ENCODE results near the gene HECW1.
"Not testable (repeated sequence)": the region's sequence is repeated elsewhere in the genome, so short reads cannot be mapped to it uniquely, and the experiment has no call there.

HECW1 gene

DNA sequence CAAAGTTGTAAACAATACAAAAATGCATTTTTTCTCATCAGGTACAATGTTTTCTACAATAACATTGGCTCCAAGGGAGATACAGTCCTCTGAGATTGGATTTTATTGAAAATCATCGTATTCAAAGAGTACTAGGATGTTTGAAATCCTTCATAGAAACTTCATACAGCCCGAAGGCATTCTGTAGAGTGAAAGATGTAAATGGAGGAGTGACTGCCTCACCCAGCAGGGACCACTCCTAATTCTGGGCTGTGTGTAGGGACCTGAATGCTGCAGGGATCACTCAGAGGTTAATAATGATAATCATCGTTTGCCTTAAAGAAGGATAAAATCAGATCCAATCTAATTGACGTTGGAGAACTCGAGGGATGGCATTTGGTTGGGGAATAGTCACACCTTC, 198.6 kb downstream of the HECW1 start:
- DNase-seq (ENCODE audit: low spot score) = no peak

DNA sequence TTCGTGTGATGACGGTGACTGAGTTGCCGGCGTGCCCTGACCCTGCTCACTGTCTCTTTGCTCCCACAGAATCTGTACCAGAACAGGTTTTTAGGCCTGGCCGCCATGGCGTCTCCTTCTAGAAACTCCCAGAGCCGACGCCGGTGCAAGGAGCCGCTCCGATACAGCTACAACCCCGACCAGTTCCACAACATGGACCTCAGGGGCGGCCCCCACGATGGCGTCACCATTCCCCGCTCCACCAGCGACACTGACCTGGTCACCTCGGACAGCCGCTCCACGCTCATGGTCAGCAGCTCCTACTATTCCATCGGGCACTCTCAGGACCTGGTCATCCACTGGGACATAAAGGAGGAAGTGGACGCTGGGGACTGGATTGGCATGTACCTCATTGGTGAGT, 199.2 kb downstream of the HECW1 start:
- no peak for DNase-seq (ENCODE audit: low spot score)

DNA sequence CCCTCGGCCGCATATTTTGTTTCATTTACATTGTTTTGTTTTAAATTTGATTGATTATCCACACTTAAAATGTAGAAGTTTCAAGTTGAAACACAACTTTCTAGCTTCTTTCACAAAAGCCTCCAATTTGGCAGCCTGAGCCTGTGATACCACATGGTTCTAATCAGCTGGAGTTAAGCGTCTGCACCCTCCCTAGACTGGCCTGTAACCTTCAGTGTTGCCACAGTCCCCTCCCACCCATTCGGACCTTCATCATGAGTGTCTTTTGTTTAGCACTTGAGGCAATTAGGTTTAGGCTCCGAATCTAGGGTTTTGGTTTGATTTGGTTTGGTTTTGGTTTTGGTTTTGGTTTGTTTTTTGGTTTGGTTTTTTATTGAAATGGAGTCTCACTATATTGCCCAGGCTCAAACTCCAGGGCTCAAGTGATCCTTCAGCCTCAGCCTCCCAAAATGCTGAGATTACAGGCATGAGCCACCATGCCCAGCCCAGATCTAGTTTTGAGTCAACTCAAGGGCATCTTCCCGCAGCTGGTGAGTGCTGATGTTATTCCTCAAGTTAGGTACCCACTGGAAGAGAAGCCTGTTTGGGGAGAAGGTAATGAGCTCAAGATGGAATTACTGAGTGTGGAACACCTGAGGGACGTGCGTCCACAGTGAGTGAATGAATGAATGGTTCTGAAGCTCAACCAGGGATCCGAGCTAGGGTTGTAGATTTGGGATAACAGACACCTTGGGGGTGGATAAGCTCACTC, 201.4 kb downstream of the HECW1 start:
- no peak for DNase-seq (ENCODE audit: low spot score)

GRCh38 chr7:43314379-43315158, 202.1 kb downstream of the HECW1 start:
- peak; percentile 11 for DNase-seq (ENCODE audit: low spot score)

DNA sequence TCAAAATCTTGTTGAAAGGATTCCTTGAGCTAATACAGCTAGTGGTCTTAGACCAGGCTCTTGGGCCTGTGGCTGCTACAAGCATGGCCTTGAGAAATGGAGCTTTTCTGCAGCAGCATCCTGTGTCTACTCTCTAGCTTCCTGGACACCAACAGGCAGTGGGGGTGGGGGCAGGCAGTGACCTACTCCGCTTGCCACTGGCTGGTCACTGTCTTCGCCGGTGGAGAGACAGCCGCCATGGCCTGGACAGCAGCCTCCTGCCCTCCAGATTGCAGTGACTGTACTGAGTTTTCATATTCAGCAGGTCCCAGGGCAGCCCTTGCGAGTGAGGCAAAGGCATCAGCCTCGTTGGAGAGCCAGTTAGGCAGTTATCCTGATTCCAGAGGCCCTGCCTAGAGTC, 204.6 kb downstream of the HECW1 start:
- no peak for DNase-seq (ENCODE audit: low spot score)

GRCh38 chr7:43318188-43318770, 205.8 kb downstream of the HECW1 start:
- DNase-seq (ENCODE audit: low spot score) = no peak

GRCh38 chr7:43325595-43325994, 213.1 kb downstream of the HECW1 start:
- DNase-seq (ENCODE audit: low spot score) = no peak

DNA sequence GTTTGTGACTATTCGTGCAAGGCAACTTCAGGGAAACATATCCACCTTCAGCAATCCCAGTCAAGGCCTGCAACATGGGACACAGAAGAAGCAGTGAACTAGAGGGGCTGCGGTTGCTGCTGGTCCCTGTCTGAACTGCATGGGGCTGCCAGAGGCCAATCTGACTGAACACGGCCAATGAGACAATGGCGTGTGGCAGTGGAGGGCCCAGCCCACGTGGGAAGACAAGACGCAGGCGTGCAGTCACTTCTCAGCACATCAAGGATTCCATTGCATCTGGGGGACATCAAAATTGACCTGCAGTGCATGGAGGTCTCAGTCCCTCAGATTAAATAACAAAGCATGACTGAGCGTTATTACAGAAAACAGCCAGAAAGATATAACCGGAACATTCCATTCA, 215.9 kb downstream of the HECW1 start:
- DNase-seq (ENCODE audit: low spot score) = no peak

DNA sequence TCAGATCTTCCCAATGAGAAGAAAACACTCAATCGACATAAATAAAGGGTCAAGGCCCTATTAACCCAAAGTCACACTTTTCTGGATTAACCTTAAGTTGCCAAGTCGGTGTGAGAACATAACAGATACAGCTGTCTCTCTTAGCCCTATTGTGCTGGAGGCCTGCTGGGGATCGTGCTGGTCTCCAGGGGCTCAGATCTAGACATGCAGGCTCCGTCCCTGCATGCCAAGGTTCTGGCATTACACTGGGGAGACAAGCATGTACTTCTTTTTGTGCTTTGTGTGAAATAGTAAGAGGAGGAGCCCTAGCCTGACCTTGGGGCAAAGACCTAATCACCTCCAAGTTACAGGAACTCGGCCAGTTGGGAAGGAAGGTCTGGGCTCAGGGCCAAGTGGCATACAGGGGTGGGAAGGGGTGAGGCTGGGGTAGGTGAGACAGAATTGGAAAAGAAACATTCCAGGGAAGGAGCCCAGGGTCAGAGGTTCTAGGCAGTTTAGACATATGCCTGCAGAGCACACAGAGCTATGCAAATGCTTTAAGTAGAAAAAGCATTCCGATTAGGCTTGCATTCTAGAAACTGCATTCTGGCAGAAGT, 216.4 kb downstream of the HECW1 start:
- DNase-seq (ENCODE audit: low spot score) = no peak

DNA sequence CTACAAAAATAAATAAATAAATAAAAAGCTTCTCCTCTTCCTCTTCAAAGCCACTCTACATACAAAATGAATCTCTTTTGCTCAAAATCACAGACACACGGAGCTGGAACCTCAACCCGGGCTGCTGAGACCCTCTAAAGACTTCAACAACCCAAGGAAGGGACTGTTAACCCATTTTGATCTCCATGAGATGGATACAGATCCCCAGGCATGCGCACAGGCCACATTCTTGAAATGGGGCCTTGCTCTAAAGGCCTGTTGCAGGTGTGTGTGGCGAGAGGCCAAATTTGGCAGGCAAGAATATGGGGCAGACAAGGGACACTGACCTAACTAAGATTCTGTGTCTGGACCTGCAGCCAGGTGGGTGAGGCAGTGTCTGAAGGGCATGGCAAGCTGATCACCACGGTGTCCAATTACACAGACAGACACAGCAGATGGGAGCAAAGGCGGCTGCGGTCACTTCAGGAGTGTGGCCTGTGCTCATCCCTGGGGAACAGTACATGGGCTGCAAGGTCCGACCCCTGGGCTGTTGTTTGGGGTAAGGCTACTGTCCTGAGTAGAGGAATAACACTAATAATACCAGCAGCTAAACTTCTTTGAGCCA, 219.8 kb downstream of the HECW1 start:
- DNase-seq (ENCODE audit: low spot score) = no peak

DNA sequence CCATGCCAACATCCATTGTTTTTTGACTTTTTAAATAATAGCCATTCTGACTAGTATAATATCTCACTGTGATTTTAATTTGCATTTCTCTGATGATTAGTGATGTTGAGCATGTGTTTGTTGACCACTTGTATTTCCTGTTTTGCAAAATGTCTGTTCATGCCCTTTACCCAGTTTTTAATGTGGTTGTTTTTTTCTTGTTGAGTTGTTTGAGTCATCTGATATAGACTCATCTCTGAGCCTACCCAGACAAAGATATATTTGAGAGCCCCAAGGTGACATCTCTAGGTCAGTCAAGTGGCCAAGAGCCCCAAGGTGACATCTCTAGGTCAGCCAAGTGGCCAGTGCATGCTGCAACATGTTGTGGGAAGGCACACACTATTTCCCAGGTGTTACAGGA, 224.7 kb downstream of the HECW1 start:
- no peak for DNase-seq (ENCODE audit: low spot score)

DNA sequence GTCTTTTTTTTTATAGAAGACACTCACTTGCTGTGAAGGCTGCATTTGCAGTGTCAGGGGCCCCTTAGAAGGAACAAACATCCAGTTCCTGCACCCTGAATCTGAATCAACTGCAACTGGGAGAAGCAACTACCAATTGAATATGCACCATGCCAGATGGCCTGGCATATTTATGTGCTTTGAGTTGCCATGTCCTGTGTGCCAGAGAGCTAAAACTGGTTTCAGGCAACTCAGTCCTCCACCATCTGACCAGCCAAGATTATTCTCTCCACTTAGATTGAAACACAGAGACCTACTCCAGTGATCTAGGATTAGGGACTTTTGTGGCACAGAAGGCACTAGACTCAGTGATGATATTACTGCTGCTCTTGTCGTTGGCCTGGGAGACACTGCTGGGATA, 225.4 kb downstream of the HECW1 start:
- no peak for DNase-seq (ENCODE audit: low spot score)

DNA sequence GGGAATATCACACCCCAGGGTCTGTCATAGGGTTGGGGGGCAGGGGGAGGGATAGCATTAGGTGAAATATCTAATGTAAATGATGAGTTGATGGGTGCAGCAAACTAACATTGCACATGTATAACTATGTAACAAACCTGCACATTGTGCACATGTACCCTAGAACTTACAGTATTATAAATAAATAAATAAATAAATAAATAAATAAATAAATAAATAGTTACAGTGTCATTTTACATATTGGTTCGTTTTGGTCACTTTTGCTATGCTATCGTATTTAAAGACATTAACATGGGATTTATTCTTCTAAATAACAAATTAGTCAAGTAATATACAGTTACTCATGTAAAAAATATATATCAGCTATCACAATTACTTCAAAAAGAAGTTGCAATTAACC, 228.7 kb downstream of the HECW1 start:
- no peak for DNase-seq (ENCODE audit: low spot score)

DNA sequence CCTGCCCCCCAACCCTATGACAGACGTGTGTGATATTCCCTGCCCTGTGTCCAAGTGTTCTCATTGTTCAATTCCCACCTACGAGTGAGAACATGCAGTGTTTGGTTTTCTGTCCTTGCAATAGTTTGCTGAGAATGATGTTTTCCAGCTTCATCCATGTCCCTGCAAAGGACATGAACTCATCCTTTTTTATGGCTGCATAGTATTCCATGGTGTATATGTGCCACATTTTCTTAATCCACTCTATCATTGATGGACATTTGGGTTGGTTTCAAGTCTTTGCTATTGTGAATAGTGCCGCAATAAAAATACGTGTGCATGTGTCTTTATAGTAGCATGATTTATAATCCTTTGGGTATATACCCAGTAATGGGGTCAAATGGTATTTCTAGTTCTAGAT, 231.0 kb downstream of the HECW1 start:
- DNase-seq (ENCODE audit: low spot score) = not testable (repeated sequence)

DNA sequence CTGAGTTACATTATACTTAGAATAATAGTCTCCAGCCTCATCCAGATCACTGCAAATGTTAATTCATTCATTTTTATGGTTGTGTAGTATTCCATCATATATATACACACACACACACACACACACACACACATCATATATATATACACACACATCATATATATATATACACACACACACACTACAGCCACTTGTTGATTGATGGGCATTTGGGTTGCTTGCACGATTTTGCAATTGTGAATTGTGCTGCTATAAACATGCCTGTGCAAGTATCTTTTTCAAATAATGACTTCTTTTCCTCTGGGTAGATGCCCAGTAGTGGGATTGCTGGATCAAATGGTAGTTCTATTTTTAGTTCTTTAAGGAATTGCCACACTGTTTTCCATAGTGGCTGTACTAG, 233.2 kb downstream of the HECW1 start:
- not testable (repeated sequence) for DNase-seq (ENCODE audit: low spot score)

DNA sequence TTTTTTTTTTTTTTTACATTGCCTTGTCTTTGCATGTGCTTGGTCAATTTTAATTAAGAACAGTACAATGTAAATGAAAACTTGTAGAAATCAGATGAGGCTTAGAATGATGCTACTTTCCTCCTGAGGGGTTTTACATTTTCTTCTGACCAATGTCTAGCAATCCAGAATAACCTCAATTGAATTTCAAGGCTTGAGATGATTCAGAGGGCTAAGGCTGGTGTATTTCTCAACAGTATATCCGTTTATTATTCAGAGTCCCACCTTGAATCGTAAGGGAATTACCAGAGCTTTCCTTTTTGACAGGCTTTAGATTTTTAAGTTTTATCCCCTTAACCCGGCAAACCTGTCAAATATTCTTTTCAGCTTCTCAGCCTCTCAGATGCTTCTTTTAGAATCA, 239.2 kb downstream of the HECW1 start:
- no peak for DNase-seq (ENCODE audit: low spot score)

DNA sequence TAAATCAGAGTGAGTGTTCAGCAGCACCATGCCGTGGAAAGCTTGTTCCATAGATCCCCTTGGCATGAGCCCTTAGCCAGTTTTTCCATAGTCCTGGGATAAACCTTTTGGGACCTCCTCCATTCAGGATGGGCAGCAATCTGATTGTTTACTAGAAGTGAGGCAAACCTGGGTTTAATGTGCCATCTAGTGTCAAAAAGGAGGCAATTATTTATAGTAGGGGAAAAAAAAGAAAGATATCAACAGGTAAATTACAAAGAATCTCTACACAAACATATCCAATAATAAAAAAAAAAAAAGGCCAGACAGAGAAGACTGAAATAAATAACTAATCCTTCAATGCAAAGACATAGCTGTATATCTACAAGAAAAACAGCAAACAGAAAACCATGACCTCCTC, 241.5 kb downstream of the HECW1 start:
- DNase-seq (ENCODE audit: low spot score) = no peak

DNA sequence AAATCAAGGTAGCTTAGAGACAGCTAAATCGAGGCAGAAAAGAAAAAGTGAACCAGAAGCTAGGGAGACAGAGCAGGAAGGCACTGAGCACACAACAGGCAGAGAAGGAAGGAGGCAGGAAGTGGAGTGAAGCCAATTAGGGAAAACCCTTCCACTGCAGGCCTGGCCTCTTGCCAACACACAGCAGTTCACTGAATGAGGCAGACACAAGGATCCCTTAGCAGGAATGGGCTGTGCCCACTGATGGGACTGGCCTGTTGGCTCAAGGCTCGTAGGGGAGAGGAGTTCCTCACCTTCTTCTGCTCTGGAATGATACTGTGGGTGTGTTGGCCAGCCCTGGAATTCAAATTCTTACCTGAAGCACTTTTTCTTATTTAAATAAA, 250.2 kb downstream of the HECW1 start:
- no peak for DNase-seq (ENCODE audit: low spot score)

GRCh38 chr7:43363035-43363791, 250.8 kb downstream of the HECW1 start:
- DNase-seq (ENCODE audit: low spot score) = no peak

DNA sequence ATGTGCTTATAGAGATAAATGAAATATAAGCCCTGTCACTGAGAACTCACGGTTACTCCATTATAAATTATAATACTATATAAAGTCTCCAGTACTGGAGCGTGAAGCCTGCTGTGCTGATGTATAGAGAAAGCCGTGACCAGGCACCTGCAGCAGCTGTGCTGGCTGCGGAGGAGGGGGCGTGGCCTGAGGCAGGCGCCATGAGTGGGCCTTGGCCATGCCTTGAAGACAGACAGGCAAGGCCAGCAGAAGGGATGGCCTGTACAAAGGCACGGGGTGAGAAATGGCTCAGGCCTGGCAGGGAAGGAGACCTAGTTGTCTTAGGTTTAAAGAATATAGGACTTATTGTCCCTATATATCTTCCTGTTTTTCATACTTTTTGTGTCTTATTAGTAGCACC, 251.9 kb downstream of the HECW1 start:
- DNase-seq (ENCODE audit: low spot score) = no peak

- DNase-seq (ENCODE audit: low spot score) = no peak
Measured at GRCh38 chr7:43372676-43373355, 260.4 kb downstream of the HECW1 start.

All from putamen (tissue), 1 donor.